Activated CD8-positive, alpha-beta memory T cell treated with anti-CD3 and anti-CD28 coated beads, Interleukin-2, amount 50 U/mL, for 48 hours (primary cell): Measurements from ENCODE around the gene CD93.

Source experiments
- DNase-seq: peaks from one replicate; pipeline ENCODE4 v3.0.0-alpha.2; 2020

Gene CD93

DNA sequence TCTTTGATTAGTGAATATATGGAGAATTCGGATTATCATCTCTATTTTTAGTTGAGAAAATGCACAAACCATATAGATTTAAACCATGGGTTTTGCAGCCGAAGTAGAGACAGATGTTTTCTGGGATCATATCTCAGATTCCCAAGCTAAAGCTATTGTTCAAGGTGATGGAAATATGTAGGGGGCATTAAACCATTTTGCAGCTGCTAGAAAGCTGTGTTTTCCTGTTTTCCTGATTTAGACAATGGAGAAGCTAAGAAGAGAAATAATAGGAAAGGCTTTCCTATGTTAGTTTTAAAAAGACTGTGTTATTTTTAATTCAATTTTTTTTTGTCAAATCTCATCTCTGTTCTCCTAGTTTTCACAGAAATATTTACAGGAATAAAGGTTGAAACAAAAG, 6.2 kb downstream of the CD93 start:
- DNase-seq, result no peak

DNA sequence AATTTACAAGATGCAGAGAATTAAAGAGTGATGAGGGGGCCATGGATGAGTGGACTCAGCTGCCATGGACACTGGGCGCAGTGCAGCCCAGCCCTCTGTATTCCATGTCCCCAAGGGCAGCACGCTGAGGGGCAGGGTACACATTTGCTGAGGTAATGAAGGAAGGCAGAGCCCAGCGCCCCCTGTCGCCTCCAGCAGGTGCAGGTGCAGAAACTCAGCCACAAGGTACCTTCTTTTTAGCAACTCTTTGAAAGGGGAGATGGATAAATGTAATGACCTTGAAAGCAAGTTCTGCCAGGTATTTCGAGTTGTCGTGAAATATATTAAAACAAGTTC, 7.1 kb downstream of the CD93 start:
- DNase-seq, result no peak

- no peak for DNase-seq
These were observed 7.6 kb downstream of the CD93 start for GRCh38 chr20:23078351-23079015.

DNA sequence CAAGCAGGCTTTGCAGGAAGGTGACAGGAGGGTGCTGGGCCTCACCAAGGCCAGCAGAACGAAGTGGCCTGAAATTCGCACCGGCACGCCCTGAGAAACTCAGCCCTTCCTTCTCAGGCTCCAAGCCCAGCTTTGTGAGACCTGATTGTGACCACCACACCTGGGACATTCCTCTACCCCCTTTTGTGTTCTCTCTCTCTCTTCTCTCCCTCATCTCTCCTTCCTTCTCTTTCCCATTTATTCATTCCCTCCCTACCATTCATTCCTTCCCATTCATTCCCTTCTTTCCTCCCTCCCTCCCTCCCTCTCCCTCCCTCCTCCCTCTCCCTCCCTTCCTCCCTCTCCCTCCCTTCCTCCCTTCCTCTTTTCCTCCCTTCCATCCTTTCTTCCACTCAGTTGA, 8.8 kb downstream of the CD93 start:
- no peak for DNase-seq

DNA sequence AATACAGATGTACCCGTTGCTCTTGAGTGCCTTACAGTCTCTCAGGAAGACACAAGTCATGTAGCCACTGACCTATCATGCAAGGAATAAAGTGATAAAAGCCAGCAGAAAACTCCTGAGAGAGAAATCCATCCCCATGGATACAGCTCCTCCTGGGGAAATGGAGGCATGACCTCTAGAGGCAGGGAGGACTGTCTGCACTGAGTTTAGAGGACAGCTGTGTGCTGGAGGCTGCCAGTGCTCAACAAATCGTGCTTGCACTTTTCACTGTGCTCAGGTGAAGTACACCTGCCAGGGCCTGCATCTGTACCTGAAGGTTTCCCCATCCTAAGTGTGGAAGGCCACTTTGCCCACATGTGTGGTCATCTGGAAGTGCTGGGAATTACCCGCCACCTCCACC, 12.1 kb downstream of the CD93 start:
- DNase-seq, result no peak

DNA sequence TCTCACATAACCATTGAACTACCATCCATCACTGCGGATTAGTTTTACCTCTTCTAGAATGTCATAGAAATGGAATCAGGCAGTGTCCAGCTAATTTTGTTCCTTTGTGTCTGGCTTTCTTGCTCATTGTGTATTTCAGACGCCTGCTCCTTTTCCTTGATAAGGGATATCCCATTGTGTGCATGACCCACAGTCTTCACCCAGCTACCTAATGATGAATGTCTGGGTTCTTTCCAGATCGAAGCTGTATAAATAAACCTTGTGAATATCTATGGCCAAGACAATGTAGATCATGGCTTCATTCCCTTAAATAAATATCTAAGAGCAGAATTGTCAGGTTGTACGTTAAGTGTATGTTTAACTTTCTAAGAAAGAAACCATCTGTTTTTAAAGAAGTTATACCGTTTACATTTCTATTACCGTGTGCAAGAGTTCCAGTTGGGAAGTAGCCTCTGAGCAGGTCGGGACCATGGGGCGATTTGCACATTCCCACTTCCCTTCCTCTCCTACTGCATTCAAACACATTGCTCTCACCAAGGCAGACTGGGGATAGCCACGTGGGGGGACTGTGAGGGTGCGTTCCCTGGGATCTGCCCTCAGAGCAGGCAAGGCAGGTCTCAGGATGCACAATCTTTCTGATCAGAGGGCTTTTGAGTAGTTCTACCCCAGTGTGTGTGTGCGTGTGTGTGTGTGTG, 13.1 kb downstream of the CD93 start:
- DNase-seq, result no peak

GRCh38 chr20:23071996-23072395, 14.1 kb downstream of the CD93 start:
- no peak for DNase-seq

DNA sequence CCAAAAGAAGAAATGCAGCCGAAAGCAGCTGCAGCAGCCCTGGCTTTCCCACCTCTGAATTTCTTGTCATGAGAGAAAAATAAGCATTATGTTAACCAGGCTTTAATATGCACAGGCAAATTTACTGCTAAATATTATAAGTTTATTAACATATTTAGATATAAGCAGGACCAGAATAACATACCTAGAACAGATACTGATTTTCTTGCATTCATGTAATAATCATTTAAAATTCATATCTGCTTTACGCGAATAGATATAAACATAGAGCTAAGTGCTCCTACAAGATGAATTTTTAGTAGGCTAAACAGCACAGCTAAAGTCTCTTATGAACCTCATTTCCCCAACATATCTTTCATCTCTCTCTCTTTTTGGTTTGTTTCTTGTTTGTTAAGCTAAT, 14.7 kb downstream of the CD93 start:
- DNase-seq, result no peak

- DNase-seq, result no peak
These were observed 17.0 kb downstream of the CD93 start for GRCh38 chr20:23069108-23069507.

- DNase-seq, result no peak
These were observed 17.8 kb downstream of the CD93 start for GRCh38 chr20:23068283-23068682.

DNA sequence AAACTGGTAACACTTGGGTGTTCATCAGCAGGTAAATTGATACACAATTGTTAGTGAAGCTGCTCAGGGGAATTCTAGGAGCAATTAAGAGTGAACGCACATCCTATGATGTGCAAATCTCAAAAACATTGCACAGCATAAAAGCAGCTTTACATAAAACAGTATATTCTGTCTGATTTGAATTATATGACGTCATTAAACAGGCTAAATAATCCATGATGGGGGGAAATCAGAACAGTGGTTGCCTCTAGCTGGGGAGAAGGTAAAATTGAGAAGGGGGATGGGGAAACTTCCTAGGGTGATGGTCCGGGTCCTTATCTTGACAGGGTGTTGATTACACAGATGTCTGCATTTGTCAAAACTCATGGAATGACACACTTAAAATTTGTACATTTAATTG, 19.4 kb downstream of the CD93 start:
- no peak for DNase-seq

- DNase-seq, result no peak
These were observed 20.6 kb downstream of the CD93 start for GRCh38 chr20:23065266-23066201.

DNA sequence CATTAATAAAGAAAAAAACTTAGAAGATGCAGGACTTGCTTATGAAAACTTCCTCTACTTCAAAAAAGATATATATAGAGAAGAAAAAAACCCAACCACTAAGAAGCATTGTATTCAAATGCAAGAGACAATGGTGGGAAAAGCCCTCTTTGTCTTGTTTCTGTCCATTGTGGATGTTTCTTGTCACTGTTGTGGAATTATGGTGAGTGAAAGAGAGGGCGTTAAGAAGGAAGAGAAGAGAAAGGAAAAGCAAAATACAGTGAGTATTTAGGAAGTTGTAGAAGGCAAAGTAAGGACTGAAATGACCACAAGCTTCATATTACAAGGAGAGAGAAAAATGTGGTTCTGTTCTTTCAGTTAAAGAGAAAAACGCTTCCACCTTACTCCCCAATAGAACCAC, 22.5 kb downstream of the CD93 start:
- no peak for DNase-seq

GRCh38 chr20:23063168-23063567, 23.0 kb downstream of the CD93 start:
- DNase-seq, result no peak

DNA sequence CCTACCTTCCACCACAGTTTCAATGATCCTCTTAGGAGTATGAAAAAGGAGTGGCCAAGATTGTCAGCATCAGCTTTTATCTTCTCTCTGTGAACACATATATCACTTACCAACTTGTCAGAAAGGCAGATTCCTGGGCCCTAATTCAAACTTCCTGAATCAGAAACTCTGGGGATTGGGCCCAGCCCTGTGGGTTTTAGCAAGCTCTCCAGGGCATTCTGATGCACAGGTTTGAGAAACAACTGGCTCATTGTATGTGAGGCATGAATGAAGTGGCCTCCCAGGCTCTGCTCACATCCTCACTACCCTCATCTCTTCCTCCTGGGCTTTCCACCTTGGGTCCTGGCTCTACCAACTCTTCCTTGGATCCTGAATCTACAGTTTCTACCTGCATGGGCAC, 23.5 kb downstream of the CD93 start:
- no peak for DNase-seq

DNA sequence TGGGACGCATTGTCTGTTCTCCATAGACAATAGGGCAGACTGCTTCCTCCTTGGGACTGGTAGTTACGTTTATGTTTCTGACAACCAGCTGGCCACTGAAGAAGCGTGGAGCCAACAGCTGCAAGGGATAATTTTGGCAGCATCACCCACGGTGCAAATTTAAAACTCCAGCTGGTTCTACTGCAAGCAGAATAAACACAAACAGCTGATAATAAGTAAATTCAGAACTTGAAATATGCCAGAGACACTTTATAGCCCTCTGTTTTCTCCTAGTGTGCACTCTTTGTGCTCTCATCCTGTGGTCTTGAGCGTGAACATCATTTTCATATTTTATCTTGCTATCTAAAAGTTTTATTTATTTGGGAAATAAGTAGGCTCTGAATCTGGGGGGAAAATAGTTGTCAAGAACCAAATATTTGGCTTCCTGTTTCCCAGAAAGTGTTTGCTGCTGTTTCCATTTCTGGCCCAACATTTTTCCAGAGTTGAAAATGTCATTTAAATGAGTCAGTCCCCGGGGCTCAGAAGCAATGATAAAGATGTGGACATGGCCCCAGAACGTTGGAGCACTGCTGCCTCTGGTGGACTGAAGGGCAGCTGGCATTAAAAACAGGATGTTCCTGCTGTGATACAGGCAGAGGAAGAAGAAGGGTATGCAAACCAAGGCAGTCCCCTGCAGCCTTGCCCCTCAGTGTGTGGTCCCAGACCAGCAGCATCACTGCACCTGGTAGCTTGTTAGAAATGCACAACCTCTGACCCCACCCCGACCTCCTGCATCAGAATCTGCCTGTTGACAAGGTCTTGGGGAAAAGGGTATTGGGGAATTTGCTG, 24.2 kb downstream of the CD93 start:
- no peak for DNase-seq

DNA sequence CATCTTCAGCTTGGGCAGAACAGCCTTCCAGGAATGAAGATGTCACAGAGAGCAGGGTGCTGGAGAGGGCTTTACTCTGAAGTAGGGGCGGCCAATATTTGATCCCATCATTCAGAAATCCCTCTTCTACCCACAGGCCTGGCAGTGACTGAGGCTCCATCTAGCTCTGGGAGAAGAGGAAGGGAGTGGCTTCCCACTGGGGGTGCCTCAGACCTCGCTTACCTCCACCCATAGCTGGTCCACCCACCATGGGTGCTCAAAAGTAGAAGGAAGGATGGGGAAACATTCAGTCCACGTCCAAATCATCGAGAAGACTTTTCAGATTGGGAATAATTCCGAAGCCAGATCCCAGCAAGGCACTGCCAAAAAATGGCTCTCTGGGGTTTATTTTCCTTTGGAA, 24.9 kb downstream of the CD93 start:
- no peak for DNase-seq

DNA sequence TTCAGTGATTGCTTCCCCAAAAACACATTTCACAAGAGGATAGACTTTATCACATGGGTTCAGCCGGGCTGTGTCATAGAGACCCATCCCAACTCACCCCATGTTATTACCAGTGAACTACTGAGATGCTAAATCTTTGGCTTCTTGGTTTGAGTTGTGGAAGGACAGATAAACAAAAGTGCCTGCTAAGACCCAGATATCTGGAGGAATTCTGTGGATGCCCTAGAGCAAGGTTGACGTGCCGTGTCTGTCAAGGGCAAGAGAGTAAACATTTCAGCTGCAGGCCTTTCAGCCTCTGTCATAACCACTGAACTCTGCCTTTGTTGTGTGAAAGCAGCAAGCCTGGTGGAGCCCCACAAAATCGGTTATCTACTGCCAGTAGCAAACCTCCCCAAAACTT, 25.5 kb downstream of the CD93 start:
- DNase-seq, result no peak

DNA sequence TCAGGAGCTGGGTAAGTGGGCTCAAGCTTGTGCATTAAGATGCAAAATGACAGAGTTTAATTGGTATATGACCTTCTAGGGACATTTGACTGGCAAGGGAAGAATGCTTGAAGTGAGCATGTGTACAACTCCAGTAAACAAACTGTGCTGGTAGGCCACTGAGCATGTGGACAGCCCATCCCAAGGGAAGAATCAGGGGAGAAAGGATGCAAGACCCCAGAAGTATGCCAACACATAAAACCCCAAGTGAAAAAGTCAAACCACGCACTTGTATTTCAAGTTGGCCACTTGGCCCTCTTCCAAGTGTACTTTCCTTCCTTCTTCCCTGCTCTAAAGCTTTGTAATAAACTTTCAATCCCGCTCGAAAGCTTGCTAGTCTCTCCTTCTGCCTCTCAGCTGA, 26.3 kb downstream of the CD93 start:
- DNase-seq, result no peak

DNA sequence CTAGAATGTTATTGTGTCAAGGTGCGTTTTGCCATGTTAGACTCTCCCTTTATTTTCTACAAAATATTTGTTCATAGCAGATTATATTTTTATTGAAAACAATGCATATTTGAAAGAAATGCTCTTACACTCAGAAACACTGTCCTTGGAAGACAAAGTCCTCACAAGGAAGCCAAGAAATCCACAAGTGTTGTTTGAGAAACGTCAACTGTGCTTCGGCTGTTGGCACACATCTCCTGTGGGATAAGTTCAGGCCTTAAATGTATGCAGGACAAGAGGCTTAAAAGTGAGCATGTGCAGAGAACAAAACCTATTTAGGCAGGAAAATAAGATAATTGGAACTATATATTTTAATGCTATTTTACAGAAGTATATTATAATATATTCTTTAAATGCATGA, 27.1 kb downstream of the CD93 start:
- DNase-seq, result no peak

GRCh38 chr20:23058240-23058639, 27.9 kb downstream of the CD93 start:
- DNase-seq, result no peak

GRCh38 chr20:23052904-23053303, 33.2 kb downstream of the CD93 start:
- no peak for DNase-seq
